ENCODE results near the gene PGAM2. TPM values are rescaled to one million over a fixed set of nuclear protein-coding genes. Genes with fewer than 3 reads are reported as not detected.

PGAM2 gene
- total and polyA plus RNA-seq, 8 donors: 0.49 to 6.7 (median 0.65) TPM; not detected in 1

GRCh38 chr7:44102846-44103565 is 37.6 kb upstream of the PGAM2 start:
- no peak for FAIRE-seq
- 78 to 82% methylated on average over 8 of the region's 8 CpGs for WGBS, 2 donors
- no peaks in the 10 kb centered on the region for H3K36me3 ChIP-seq
- no peak overlapping the region for H3K27ac ChIP-seq
- no peak for ATAC-seq
- no peak overlapping the region for H3K4me3 ChIP-seq
- H3K9me3 ChIP-seq: no peaks in the 10 kb centered on the region
- no peaks in the 10 kb centered on the region for H3K27me3 ChIP-seq
- TF ChIP-seq, protein P1, sequence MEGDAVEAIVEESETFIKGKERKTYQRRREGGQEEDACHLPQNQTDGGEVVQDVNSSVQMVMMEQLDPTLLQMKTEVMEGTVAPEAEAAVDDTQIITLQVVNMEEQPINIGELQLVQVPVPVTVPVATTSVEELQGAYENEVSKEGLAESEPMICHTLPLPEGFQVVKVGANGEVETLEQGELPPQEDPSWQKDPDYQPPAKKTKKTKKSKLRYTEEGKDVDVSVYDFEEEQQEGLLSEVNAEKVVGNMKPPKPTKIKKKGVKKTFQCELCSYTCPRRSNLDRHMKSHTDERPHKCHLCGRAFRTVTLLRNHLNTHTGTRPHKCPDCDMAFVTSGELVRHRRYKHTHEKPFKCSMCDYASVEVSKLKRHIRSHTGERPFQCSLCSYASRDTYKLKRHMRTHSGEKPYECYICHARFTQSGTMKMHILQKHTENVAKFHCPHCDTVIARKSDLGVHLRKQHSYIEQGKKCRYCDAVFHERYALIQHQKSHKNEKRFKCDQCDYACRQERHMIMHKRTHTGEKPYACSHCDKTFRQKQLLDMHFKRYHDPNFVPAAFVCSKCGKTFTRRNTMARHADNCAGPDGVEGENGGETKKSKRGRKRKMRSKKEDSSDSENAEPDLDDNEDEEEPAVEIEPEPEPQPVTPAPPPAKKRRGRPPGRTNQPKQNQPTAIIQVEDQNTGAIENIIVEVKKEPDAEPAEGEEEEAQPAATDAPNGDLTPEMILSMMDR (IDR thresholded peaks at IDR 0.05): no peak
- H3K4me1 ChIP-seq: no peaks in the 10 kb centered on the region
- intact Hi-C loops (cut with DNase I): no loop called here
- DNase-seq: peak in 1 of 6 donors; percentile 10

- H3K27me3 ChIP-seq: no peaks in the 10 kb centered on the region
- H3K9me3 ChIP-seq: no peaks in the 10 kb centered on the region
- H3K4me1 ChIP-seq: no peaks in the 10 kb centered on the region
- DNase-seq (no peak), FAIRE-seq (no peak), ATAC-seq (no peak)
- intact Hi-C loops (cut with DNase I): no loop called here
- H3K4me3 ChIP-seq: no peak overlapping the region
- 86 to 88% methylated on average over 14 of the region's 14 CpGs for WGBS, 2 donors
- TF ChIP-seq, protein P1 (IDR thresholded peaks at IDR 0.05): no peak
- no peaks in the 10 kb centered on the region for H3K36me3 ChIP-seq
- H3K27ac ChIP-seq: no peak overlapping the region
Measured at GRCh38 chr7:44101966-44102845, 36.8 kb upstream of the PGAM2 start.

DNA sequence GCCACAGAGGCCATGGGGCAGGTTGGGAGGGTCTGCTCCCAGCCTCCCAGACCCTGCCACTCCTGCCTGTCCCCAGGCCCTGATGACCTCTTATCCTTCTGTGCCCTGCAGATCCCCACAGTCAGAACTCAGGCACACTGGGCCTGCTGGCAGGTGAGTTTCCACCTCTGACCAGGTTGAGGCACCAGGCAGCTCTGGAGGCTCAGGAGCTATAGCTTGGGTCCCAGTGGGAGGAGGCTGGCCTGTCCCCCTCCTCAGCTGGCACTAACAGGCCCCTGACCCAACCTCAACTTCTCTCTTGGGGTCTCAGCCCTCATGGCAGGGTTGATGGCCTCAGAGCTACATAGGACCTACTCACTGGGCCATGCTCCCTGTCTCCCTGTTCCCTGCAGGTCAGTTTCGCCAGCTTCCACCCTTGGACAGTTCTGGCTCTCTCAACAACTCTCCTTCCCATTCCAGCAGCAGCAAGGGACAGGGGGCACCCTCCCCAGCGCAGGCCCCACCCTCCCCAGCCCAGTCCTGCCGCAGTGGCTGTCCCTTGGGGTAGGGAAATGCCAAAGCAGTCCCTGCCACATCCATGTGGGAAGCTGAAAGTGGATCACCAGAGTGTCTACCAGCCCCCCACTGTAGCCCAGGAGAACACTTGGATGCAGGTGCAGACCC is 36.1 kb upstream of the PGAM2 start:
- no peak overlapping the region for H3K4me3 ChIP-seq
- H3K27ac ChIP-seq: peak overlapping the region in 1 of 4 donors; percentile 8
- 88 to 89% methylated on average over 3 of the region's 3 CpGs for WGBS, 2 donors
- H3K27me3 ChIP-seq: no peaks in the 10 kb centered on the region
- FAIRE-seq (no peak), DNase-seq (no peak), ATAC-seq (no peak)
- no peaks in the 10 kb centered on the region for H3K4me1 ChIP-seq
- TF ChIP-seq, protein P1 (IDR thresholded peaks at IDR 0.05): no peak
- H3K36me3 ChIP-seq: no peaks in the 10 kb centered on the region
- no peaks in the 10 kb centered on the region for H3K9me3 ChIP-seq
- intact Hi-C loops (cut with DNase I): no loop called here

GRCh38 chr7:44100458-44101302 is 35.3 kb upstream of the PGAM2 start:
- Histone ChIP-seq H3K27ac (peak overlapping the region in 1 of 4 donors; percentile 8), H3K27me3 (no peaks in the 10 kb centered on the region), H3K4me1 (no peaks in the 10 kb centered on the region), H3K9me3 (no peaks in the 10 kb centered on the region), H3K4me3 (no peak overlapping the region), H3K36me3 (no peaks in the 10 kb centered on the region)
- WGBS, 2 donors: 71 to 73% methylated on average over 10 of the region's 10 CpGs
- FAIRE-seq: no peak
- ATAC-seq: no peak
- intact Hi-C loops (cut with DNase I): no loop called here
- DNase-seq: no peak
- TF ChIP-seq, protein P1 (IDR thresholded peaks at IDR 0.05): no peak

Measured in pancreas (tissue), 10 donors.